SK-N-DZ (cell line): Measurements from ENCODE around the gene CFAP210. TPM values are rescaled to one million over a fixed set of nuclear protein-coding genes. Genes with fewer than 3 reads are reported as not detected.
A peak's percentile ranks its signal among the peaks of the same experiment; 100 is the strongest.

ENCODE experiments used
- DNase-seq: peaks from one replicate; pipeline ENCODE4 v3.0.0-alpha.2; 2015; ENCODE audit warnings: low spot score
- polyA plus RNA-seq, 2 experiments: library from polyadenylated mRNA; depleted of rRNA; stranded (reverse); fragments of >200 nt; gene quantifications; 2 replicates each; pipeline ENCODE4 v1.2.3, GENCODE V29; 2014

Gene CFAP210, protein sequence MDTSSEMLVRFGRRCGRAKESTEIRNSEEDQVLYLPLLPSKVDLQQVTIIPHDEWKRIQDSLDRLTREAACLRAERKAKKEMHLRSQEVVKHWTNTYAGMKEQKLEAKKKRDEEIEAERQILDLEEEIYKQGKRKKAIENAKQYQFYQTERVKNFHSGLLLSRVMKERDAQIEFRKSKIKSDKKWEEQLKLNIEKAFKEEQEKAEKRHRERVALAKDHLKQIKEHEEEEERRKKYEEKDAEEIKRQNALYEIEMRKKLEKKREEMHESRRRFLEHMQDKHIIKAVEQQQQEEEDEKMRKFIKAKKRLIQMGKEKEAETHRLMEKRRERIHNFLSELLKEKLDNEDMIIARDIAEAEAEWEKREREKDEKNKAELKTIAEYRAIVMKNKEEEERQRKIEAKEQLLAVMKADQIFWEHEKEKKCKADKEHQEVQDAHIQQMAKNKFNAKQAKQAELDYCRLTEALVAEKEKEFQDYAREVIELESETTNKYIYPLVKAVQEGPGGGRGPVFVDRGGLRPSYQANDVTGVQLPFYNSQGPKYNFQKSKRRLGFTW
- 0.07 and 0.09 TPM in 2 replicates for polyA plus RNA-seq (2014; cell fraction: cytosol; rRNA removed)
- polyA plus RNA-seq (2014; cell fraction: nucleus; rRNA removed), result 0.12 and 0.44 TPM in 2 replicates

DNA sequence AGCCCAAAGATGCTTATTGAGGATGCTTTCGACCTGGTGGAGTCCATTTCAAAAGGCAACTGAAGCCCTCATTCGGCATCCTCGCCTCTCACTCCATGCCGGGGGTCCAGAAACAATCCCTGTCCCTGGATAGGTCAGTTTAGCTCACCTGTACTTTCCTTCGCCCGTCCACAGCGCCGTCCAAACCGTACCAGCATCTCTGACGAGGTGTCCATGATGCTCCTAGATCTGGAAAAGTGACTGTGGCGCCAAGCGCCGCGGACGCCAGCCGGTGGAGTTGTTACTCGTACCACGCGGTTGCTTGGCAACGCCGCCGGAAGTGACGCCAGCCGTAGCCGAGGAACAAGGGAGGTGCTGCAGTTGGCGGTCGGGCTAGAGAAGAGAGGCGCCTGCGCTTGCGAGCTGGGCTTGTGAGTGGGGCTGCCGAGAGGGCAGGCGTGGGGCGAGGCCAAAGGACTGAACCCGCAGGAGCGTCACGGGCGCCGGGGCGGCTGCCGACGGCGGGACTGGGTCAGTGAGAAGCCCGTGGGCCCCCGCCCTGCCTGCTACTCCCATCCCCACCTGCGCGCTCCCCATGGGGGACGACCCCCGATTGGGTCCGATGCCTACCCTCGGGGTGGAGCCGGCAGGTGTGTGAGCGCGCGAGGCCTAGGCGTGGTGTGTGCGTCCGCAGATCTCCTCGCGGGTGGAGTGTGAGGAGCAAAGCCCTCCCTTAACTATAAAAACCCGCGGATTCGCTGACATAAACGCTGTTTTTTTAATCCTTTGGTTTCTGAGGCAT is at the start of gene CFAP210, which contains the start of gene PHOSPHO2:
CFAP210 (minus strand) TSS at position 293 of the 781 bp plus-strand sequence; CDS start at position 215, 78 bp downstream.
PHOSPHO2 (plus strand) TSS at position 357 of the 781 bp plus-strand sequence. CDS start 6,503 bp downstream, outside the sequence.
- peak; percentile 97 for DNase-seq

- no peak for DNase-seq
Measured at GRCh38 chr2:169743549-169743948, 49.3 kb upstream of the CFAP210 start.

- no peak for DNase-seq
Measured at GRCh38 chr2:169739351-169739750, 45.1 kb upstream of the CFAP210 start.

GRCh38 chr2:169738566-169739229 is 44.5 kb upstream of the CFAP210 start:
- DNase-seq, result no peak

GRCh38 chr2:169736902-169737301 is 42.7 kb upstream of the CFAP210 start:
- DNase-seq, result no peak

DNA sequence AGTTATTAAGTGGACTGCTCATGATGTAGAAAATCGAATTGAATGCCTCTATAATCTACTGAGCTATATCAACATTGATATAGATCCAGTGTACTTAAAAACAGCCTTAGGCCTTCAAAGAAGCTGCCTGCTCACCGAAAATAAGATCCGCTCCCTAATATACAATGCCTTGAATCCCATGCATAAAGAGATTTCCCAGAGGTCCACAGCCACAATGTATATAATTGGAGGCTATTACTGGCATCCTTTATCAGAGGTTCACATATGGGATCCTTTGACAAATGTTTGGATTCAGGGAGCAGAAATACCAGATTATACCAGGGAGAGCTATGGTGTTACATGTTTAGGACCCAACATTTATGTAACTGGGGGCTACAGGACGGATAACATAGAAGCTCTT is 41.4 kb upstream of the CFAP210 start:
- no peak for DNase-seq

DNA sequence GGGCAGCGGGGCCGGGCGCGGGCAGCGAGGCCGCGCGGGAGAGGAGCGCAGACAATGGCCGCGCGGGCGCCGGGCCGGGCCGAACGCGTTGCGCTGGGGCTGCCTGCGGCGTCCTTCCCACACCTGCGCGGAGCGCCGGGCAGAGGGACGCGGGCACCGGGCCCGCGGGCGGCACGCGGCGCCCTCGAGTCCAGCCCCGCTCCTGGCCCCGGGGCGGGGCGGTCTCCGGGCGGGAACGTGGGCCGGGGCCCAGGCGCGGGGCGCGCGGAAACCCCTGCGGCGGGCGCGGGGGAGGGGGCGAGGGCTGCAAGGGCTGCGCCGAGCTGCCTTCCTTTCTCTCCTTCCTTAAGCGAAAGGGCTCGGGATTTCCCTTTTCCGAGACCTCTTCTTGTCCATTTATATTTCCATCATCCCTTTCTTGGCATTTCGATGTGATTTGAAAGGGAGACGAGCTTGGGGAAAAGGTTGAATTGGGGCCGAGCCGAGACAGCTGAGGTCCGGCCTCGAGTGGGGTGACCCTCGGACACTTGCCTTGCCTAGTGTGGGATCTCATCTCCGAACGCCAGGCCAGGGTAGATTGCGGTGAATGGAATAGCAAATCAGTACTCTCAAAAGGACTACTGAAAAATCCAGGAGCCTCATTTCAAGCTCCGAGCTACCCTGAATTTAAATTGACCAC is 40.1 kb upstream of the CFAP210 start:
- DNase-seq, result peak; percentile 29

DNA sequence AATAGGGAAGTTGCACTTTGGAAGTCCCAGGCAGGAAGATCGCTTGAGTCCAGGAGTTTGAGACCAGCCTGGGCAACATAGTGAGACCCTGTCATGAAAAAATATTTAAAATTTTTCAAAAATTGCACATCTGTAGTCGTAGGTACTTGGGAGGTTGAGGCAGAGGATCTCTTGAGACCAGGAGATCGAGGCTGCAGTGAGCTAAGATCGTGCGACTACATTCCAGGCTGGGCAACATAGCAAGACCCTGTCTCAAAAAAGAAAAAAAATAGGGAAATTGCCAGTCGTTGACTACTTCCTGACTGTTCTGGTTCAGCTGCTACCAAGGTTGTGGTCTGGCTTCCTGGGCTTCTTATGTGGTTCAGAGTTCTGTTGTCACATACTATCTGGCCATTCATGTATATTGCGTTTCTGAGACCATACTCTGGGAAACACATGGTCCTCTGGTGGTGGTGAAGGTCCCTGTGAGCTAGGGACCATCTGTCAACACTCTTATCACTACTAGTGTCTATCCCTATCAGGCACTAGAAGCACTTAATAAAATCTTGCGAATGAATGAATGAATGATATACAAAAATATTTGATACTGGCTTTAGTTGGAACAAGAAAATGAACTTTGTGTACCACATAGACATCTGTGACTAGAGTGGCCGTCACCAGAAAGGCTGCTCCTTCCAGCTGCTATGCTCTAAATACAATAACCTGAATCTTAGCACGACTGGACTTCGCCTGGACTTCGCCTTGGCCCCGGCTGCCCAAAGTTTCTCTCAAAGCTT is 38.6 kb upstream of the CFAP210 start:
- DNase-seq, result peak; percentile 35

DNA sequence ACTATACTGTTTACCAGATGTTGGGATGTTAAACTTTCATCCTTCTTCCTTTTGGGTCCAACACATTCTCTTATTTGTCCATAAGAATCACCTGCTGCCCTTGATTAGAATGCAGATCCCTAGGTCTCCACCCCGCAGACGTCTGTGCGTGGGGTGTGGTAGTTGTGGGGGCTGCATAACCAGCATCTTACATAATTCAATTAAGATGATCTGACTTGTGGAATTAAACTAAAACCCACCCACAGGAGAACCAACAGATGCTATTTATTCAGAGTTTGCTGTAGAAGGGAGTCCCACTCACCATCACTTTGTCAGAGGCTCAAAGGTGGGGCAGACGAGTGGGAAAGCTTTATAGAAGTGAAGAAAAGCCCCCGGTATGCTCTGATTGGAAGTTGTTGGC is 37.9 kb upstream of the CFAP210 start:
- no peak for DNase-seq

DNA sequence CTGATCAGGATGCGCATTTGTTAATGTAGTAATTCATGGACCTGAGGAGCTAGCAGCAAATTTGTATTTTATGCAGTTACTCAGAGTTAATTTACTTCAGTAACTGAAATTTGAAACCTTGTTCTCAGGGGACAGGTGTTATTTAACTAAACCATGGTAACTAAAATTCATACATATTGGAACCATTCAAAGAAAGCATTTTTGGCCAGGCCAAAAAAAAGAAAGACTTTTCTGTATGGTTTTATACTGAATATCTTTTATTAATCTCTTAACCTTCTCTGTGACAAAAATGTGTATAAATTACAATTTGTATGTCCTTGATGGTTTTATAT is 35.0 kb upstream of the CFAP210 start:
- no peak for DNase-seq

DNA sequence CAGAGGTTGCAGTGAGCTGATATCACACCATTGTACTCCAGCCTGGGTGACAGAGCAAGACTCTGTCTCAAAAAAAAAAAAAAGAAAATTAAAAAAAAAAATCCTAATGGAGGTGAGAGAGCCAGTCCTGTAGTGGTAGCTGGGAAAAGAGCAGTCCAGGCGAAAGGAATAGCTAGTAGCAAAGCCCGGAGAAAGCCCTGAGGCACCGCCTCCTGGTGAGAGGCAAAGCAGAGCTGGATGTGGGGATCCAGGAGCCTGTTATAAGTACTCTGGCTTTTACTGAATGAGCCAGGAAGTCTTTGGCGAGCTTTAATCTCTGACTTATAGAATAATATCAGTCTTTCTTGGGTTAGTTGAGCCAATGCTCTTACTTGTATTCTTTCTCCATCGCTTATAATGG is 32.9 kb upstream of the CFAP210 start:
- DNase-seq, result no peak

- DNase-seq, result no peak
Measured at GRCh38 chr2:169721016-169721415, 26.8 kb upstream of the CFAP210 start.

DNA sequence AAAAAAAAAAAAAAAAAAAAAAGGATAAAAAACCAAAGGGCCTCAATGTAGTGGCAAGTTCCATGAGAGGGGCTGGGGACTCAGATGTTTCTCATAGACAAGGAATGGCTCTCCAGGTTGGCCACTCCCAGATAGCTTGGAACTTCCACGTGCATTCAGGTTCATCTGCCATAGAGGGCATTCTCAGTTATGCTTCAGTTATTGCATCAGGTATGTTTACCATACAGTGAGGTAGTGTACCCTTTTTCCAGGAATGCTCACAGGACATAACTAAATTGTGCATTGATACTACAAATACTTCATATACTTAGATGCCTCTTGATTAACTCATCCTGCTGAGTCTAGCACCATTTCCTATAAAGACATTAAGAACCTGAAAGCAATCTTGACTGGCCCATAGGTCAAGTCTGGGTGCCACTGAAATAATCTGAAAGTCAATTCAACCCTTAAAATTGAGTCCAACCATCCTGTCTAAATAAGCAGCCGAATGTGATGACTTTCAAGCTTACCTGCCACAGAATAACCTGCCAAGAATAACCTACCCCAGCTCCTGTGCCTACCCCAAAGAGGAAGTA is 24.8 kb upstream of the CFAP210 start:
- no peak for DNase-seq

DNA sequence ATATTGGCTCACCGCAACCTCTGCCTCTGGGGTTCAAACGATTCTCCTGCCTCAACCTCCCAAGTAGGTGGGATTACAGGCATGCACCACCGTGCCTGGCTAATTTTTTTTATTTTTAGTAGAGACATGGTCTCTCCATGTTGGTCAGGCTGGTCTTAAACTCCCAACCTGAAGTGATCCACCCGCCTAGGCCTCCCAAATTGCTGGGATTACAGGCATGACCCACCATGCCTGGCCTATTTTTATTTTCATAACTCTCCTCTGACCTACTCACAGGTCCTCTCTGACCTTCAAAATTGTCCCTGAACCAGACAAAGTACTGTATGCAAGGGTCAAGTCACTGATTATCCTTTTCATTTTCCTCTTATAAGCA is 23.5 kb upstream of the CFAP210 start:
- no peak for DNase-seq

GRCh38 chr2:169716938-169717690 is 22.9 kb upstream of the CFAP210 start:
- peak; percentile 69 for DNase-seq

DNA sequence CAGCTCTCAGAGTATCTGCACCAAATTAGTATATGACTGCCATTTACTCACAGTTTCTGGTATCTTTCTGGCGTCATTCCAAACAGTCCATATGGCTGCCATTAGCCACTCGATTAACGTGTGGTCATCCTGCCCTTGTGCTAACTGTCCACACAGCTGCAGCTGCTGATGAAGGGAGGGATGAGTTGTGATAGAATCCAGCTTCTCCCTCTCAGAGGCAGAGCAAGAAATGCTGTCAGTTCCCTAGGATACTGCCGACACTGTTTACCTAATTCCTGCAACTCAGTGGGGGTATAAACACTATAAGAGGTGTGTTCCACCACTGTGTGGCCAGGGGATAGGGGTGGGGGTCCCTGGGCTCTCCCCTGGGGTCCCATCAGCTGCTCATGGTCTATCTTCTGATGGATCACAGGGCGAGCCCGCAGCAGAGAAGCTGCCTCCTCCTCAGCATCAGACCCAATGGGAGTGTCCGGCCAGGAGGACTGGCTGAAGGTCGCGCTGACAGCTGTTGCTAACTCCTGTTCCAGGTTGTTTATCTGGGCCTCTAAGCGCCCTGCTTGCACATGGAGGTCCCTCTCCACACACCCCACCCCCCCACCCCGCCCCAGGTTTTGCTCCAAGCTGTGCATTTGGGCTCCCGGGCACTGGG is 22.2 kb upstream of the CFAP210 start:
- peak; percentile 82 for DNase-seq

GRCh38 chr2:169715379-169716237 is 21.4 kb upstream of the CFAP210 start:
- peak; percentile 44 for DNase-seq

DNA sequence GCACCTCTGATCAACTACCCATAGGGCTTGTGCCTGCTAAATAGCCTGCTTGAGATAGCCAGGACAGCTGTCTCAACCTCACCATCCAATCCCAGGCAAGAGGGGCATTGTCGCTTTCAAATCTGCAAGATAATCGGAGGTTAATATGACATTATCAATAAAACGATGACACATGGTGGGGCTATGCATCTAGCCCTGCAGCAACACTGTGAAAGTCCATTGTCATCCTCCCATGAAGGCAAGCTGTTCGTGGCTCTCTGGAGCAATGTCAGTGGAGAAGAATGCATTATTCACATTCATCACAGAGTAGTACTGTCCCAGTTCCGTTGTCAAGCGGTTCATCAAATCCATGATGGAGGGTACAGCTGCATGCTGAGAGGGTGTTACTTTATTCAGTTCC is 20.5 kb upstream of the CFAP210 start:
- no peak for DNase-seq
